Germinal center (tissue), 1 donor: ENCODE results near the gene C2orf15.
"Not testable (repeated sequence)": the region's sequence is repeated elsewhere in the genome, so short reads cannot be mapped to it uniquely, and the experiment has no call there.

Experiments
- DNase-seq: peaks from one replicate; pipeline ENCODE4 v3.0.0; 2012; ENCODE audit warnings: mixed read lengths, low spot score

The C2orf15 gene

DNA sequence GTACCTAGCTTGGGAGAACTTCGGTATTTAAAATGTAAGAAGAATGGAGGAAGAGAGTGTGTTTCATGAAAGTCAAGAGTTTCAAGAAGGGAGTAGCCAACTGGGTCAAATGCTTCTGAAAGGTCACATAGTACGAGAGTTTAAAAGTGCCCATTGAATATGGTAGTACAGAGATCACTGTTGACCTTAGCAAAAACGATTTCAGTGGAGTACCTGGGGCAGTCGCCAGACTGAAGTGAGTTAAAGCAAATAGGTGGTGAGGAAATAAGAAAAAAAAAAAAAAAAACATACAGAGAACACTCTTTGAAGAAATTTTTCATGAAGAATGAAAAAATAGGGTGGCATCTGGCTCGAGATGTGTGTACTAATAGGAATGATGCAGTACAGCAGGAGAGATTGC is 24.7 kb downstream of the C2orf15 start:
- no peak for DNase-seq

DNA sequence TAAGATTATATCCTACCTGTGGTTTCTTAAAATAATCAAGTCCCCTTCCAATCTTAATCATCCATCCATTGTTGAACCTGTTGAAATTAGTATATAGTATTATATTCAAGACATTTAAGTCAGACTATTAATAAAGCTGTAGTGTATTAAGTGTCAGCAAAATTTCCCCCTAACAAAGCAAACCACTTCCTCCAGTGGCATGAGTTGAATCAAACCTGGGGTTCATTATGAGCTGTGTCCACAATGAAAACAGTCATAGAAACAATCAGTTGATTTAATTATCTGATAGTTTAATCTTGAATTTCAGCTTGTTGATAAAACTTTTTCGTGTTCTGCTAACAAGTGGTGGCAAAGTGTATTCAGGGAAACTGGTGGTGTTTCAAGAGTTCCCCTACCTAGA is 28.0 kb downstream of the C2orf15 start:
- no peak for DNase-seq

DNA sequence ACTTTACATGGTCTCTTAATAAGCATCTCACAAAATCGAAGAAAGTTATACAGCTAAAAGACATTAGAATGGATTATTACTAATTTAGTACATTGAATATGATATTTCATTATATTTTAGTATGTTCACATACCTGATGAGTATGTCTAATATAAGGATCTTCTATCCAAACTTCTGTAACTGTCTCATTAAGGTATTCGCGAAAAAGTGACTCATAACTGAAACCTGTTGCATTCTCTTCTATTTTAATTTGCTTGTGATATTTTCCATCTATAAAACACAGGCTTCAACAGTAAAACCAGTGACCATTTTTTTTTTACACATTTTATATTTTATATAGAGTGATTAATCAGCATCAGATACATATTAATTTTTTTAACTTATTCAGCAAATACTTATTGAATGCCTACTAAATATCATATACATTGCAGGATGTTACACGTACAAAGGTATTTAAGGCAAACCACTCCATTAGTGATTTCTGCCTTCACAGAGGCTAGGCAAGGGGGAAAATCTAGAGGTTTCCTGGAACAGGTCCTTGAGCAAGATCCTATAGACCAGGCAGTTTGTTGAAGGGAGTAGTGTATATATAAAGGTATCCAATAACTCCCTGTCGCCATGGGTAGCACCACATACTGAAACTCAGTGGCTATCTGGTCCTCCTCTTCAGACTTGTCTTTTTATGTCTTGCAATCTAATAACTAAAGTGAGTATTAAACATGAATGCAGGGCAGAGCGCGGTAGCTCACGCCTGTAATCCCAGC is 30.1 kb downstream of the C2orf15 start:
- no peak for DNase-seq

DNA sequence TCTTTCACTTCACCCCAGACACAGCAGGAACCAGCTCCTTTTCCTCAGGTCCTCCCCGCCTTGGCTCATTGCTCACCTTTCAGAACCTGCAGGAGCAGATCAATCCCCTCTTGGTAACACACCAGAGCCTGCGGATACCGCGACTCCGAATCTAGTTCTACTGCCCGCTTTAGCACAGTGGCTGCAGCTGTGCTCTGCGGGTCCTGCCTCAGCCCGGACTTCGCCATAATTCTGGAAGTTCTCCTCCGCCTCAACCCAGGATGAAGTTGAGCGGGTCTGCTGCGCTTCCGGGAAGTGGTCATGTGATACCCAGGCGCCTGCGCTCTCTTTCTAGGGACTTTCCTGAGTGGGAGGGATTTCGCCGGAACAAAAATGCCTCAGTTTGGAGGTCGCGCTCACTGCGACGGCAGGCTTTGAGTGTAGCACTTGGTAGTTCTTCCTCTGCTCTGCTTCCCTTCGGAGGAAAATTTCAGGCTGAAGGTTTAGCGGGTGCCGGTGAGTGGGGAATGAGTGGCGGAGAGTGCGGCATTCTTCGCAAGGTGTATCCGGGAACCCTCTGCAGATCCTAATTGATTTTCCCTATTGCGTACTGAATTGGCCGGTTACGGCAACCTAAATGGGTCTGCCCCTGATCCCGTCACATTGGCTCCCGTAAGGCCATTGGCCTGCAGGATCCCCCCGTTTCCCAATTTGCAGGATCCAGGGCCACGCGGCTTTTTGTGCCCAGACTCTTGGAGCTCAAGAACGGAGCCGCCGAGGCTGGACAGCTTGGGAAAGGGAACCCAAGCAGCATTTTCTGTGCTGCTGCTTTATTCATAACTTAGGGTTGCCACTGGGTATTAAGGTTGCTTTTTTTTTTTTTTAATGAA is 39.5 kb downstream of the C2orf15 start, which contains the start of the genes MITD1 and MRPL30:
Gene MITD1, minus strand, starts transcription at position 304 of the 869 bp plus-strand sequence. Its CDS starts 77 bp downstream, at position 227.
Gene MRPL30, plus strand, starts transcription at position 430 of the 869 bp plus-strand sequence. CDS start 5,020 bp downstream, outside the sequence.
- peak; percentile 86 for DNase-seq

DNA sequence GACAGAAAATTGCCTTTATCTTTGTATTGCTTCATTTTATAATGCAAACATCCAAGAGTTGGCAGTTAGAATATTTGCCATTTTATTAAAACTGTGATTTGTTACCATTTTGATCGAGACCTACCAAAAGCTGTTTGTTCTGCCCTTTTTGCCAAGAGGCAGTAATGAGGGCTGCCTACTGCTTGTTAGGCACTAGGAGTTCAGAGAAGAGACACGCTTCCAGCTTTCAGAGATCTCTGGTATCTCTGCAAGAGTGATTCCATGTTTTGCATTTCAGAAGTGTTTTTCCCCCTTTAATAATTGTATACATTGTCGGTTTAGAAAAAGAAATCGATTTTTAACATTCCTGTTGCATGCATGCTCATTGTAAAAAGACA is 40.1 kb downstream of the C2orf15 start:
- DNase-seq = no peak

DNA sequence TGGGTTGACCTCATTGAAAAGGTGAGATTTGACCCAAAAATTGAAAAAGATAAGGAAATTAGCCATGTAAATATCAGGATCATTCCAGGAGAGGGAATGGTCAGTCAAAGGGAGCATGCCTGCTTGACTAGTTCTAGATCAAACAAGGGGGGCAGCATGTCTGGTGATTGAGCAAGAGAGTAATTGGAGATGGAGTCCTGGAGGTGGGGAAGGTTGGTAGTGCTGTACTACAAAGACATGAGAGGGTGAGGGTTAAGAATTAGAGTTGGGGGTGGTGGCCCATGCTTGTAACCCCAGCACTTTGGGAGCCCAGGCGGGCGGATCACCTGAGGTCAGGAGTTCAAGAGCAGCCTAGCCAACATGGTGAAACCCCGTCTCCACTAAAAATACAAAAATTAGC is 41.5 kb downstream of the C2orf15 start:
- DNase-seq = no peak

DNA sequence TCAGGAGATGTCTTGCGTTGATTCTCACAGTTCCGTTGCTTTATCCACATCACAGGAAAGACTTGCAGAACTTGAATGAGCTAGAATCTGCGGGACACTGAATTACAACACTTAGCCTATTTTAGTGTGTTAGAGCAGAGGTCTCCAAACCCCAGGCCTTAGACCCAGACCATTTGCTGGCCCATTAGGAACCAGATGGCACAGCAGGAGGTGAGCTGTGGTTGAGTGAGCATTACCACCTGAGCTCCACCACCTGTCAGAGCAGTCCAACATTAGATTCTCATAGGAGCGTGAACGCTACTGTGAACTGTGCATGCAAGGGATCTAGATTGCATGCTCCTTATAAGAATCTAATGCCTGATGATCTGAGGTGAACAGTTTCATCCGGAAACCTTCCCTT is 43.3 kb downstream of the C2orf15 start:
- DNase-seq = no peak

DNA sequence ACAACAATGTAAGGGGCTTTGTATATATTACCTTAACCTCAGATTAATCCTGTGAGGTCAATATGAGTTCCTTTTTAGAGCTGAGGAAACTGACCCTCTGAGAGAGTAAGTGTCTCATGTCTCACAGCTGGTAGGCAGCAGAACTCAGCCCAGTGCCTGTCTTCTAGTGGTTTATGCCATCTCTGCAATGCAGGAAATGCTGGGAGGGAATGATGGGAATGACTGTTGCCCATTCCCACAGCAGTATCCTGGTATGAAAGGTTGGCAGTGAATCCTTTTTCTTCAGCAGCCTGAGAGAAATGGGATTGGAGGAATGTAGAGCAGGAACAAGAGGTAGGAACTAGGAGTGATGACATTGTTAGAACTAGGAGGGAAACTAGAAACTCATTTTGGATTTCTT is 45.5 kb downstream of the C2orf15 start:
- DNase-seq = no peak

DNA sequence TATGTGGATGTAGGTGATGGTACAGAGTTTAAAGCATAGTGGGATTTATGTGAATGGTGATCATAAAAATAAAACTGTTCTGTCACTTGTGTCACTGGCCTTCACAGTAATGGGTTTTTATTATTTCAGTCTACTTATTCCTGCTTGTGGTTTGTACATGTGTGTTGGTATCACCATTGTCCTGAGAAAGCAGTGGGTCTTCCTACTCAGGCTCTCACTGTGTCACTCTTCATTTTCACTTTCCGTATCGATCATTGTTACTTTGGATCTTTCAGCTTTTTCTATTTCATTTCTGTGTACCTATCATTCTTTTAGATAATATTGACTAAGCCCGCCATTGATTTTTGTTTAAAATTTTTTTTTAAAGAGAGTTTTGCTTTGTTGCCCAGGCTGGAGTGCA is 46.9 kb downstream of the C2orf15 start:
- DNase-seq = no peak

DNA sequence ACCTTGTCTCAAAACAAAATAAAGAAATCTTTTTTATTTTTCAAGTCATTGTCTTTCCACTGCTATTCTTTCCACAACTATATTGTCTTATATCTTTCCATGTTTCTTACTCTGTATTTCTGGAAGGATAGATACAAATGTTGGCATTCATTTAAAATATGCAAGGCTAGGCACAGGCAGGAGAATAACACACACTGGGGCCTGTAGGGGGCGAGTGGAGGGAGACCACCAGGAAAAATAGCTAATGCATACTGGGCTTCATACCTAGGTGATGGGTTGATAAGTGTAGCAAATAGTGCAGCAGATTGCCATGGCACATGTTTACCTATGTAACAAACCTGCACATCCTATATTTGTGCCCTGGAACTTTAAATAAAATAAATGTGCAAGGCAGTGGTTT is 49.0 kb downstream of the C2orf15 start:
- no peak for DNase-seq

DNA sequence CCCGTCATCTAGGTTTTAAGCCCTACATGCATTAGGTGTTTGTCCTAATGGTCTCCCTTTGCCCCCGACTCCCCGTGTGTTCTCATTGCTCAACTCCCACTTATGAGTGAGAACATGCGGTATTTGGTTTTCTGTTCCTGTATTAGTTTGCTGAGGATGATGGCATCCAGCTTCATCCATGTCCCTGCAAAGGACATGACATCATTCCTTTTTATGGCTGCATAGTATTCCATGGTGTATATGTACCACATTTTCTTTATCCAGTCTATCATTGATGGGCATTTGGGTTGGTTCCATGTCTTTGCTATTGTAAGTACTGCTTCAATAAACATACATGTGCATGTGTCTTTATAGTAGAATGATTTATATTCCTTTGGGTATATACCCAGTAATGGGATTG is 50.9 kb downstream of the C2orf15 start:
- not testable (repeated sequence) for DNase-seq

DNA sequence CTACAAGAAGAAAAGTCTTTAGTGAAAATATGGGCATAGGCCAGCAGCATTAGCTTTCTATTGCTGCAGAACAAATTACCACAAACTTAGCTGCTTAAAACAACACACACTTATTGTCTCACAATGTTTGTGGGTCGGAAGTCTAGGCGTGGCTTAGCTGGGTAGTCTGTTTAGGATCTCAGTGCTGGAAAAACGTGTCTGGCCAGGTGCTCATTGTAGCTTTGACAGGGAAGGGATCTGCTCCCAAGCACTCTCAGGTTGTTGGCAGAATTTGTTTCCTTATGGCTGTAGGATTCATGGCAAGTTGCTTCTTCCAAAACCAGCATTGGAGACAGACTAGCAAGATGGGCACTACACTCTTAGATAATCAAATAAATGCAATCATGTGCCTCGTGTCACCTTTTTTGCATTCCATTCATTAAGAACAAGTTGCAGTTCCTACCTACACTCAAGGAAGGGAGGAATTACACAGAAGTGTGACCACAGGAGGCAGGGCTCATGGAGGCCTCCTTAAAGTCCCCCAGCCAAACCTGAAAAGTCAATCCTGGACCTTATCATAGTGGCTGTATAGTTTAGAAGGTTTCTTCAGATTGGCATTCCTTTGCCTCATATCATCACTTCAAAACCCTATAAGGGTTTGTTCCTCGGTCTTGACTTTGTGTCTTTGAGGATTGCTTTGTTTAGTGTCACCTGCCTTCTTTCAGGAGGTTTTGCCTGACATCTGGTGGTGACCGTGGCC is 56.8 kb downstream of the C2orf15 start:
- DNase-seq = no peak

DNA sequence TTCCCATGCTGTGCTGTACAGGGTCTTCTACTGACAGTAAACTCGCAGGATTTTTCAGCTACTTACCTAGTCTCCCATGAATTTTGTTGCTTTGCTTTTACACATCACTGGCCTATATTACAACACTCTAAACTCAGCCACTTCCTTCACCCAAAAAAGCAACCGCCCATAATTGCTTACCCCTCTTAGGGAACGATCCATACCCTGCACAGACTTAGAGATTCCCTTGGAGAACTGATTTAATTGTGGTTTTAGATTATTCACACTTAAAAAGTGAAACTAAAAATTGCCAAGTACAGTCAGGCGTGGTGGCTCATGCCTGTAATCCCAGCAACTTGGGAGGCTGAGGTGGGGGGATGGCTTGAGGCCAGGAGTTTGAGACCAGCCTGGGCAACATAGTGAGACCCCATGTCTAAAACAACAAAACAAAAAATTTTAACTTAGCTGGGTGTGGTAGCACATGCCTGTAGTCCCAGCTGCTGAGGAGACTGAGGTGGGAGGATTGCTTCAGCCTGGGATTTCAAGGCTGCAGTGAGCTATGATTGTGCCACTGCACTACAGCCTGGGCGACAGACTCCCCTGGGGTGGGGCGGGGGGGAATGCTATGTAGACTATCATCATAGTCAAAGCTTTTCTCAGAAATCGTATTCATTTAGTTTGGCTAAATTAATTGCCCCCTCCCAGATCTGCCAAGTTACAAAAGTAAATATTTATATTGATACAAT is 58.7 kb downstream of the C2orf15 start:
- DNase-seq = no peak
